ENCODE measurements around the gene PELI2.
A peak's percentile ranks its signal among the peaks of the same experiment; 100 is the strongest.

The PELI2 gene

DNA sequence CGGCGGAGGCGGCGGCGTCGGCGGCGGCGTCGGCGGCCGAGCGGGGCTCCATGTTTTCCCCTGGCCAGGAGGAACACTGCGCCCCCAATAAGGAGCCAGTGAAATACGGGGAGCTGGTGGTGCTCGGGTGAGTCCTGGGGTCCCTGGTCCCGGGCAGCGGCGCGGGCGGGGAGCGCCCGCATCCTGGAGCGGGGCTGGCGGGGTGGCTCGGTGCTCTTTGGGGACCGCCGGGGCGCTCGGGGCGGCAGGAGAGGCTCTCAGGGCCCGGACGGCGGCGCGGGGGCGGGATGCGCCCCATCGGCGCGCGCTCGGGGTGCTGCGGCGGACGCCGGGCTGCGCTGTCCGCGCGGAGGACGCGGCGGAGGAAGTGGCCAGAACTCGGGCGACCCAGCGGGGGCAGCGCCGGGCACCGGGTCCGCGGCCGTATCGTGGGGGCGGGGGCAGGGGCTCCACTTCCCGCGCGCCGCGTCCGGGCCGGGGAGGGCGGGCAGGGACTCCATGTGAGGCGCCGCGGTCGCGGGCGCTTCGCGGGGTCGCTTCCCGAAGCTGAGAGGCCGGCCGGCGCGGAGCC is 485 bp downstream of the PELI2 start:
- Histone ChIP-seq H4K20me1 (ENCODE audit: insufficient read depth, low read length) (no peaks in the 10 kb centered on the region), H3K9me2 (replicated peaks; ENCODE audit: insufficient read depth, low read length) (no peaks in the 10 kb centered on the region), H3F3A (ENCODE audit: insufficient read depth, low read length) (no peaks in the 10 kb centered on the region), H3K4me1 (ENCODE audit: low read length) (no peaks in the 10 kb centered on the region), H3K27me3 (replicated peaks; ENCODE audit: insufficient read depth, low read length) (no peaks in the 10 kb centered on the region), H3K36me3 (replicated peaks; ENCODE audit: insufficient read depth, low read length) (no peaks in the 10 kb centered on the region), H3K4me2 (ENCODE audit: low read depth, low read length) (peak overlapping the region; percentile 59; the same call in 1 of the 2 replicates), H3K9ac (ENCODE audit: low read length) (no peak overlapping the region), H3K79me2 (ENCODE audit: low read length) (no peaks in the 10 kb centered on the region), H2AFZ (ENCODE audit: low read length) (no peak overlapping the region), H3K27ac (ENCODE audit: low read length) (no peak overlapping the region), H3K9me3 (replicated peaks; ENCODE audit: insufficient read depth, low read length) (no peaks in the 10 kb centered on the region), H3K4me3 (ENCODE audit: low read length) (peak overlapping the region; percentile 51)
- TF ChIP-seq EZH2 (optimal IDR thresholded peaks at IDR 0.05; ENCODE audit: low read depth, low read length), result no peak
- TF ChIP-seq EZH2phosphoT487 (IDR thresholded peaks at IDR 0.05; ENCODE audit: low read length), result no peak
- no peak for DNase-seq

GRCh38 chr14:56119201-56119981 is 1.2 kb downstream of the PELI2 start:
- Histone ChIP-seq H3K27me3 (replicated peaks; ENCODE audit: insufficient read depth, low read length) (no peaks in the 10 kb centered on the region), H3K27ac (ENCODE audit: low read length) (no peak overlapping the region), H3K4me1 (ENCODE audit: low read length) (no peaks in the 10 kb centered on the region), H3K4me2 (ENCODE audit: low read depth, low read length) (peak overlapping the region; percentile 59; the same call in 1 of the 2 replicates), H3K9ac (ENCODE audit: low read length) (no peak overlapping the region), H3K9me3 (replicated peaks; ENCODE audit: insufficient read depth, low read length) (no peaks in the 10 kb centered on the region), H3F3A (ENCODE audit: insufficient read depth, low read length) (no peaks in the 10 kb centered on the region), H3K9me2 (replicated peaks; ENCODE audit: insufficient read depth, low read length) (no peaks in the 10 kb centered on the region), H3K36me3 (replicated peaks; ENCODE audit: insufficient read depth, low read length) (no peaks in the 10 kb centered on the region), H4K20me1 (ENCODE audit: insufficient read depth, low read length) (no peaks in the 10 kb centered on the region), H3K79me2 (ENCODE audit: low read length) (no peaks in the 10 kb centered on the region), H2AFZ (ENCODE audit: low read length) (no peak overlapping the region), H3K4me3 (ENCODE audit: low read length) (peak overlapping the region; percentile 51)
- TF ChIP-seq EZH2phosphoT487 (IDR thresholded peaks at IDR 0.05; ENCODE audit: low read length) (no peak), EZH2 (optimal IDR thresholded peaks at IDR 0.05; ENCODE audit: low read depth, low read length) (no peak)
- TF ChIP-seq, protein P1, sequence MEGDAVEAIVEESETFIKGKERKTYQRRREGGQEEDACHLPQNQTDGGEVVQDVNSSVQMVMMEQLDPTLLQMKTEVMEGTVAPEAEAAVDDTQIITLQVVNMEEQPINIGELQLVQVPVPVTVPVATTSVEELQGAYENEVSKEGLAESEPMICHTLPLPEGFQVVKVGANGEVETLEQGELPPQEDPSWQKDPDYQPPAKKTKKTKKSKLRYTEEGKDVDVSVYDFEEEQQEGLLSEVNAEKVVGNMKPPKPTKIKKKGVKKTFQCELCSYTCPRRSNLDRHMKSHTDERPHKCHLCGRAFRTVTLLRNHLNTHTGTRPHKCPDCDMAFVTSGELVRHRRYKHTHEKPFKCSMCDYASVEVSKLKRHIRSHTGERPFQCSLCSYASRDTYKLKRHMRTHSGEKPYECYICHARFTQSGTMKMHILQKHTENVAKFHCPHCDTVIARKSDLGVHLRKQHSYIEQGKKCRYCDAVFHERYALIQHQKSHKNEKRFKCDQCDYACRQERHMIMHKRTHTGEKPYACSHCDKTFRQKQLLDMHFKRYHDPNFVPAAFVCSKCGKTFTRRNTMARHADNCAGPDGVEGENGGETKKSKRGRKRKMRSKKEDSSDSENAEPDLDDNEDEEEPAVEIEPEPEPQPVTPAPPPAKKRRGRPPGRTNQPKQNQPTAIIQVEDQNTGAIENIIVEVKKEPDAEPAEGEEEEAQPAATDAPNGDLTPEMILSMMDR (IDR thresholded peaks at IDR 0.05; ENCODE audit: low read length), result no peak
- no peak for DNase-seq

- no peaks in the 10 kb centered on the region for H4K20me1 ChIP-seq (ENCODE audit: insufficient read depth, low read length)
- H3K79me2 ChIP-seq (ENCODE audit: low read length), result no peaks in the 10 kb centered on the region
- no peak overlapping the region for H3K9ac ChIP-seq (ENCODE audit: low read length)
- no peaks in the 10 kb centered on the region for H3K27me3 ChIP-seq (replicated peaks; ENCODE audit: insufficient read depth, low read length)
- no peaks in the 10 kb centered on the region for H3K9me2 ChIP-seq (replicated peaks; ENCODE audit: insufficient read depth, low read length)
- H3K4me3 ChIP-seq (ENCODE audit: low read length), result no peak overlapping the region
- H3F3A ChIP-seq (ENCODE audit: insufficient read depth, low read length), result no peaks in the 10 kb centered on the region
- DNase-seq, result no peak
- TF ChIP-seq, protein P1 (IDR thresholded peaks at IDR 0.05; ENCODE audit: low read length), result no peak
- no peak for TF ChIP-seq EZH2 (optimal IDR thresholded peaks at IDR 0.05; ENCODE audit: low read depth, low read length)
- no peak overlapping the region for H3K27ac ChIP-seq (ENCODE audit: low read length)
- no peak overlapping the region for H3K4me2 ChIP-seq (ENCODE audit: low read depth, low read length)
- no peaks in the 10 kb centered on the region for H3K9me3 ChIP-seq (replicated peaks; ENCODE audit: insufficient read depth, low read length)
- no peaks in the 10 kb centered on the region for H3K36me3 ChIP-seq (replicated peaks; ENCODE audit: insufficient read depth, low read length)
- H3K4me1 ChIP-seq (ENCODE audit: low read length), result no peaks in the 10 kb centered on the region
- no peak overlapping the region for H2AFZ ChIP-seq (ENCODE audit: low read length)
Measured at GRCh38 chr14:56120091-56120691, 2.0 kb downstream of the PELI2 start.
